ENCODE measurements around the gene SYPL1. TPM values are rescaled to one million over a fixed set of nuclear protein-coding genes. Genes with fewer than 3 reads are reported as not detected.

Gene SYPL1
- total RNA-seq, 1 donor from 2014 or later: 29.3 TPM

- intact Hi-C loops (cut with micrococcal nuclease): no loop called here
Measured at GRCh38 chr7:106122713-106123112, 10.6 kb upstream of the SYPL1 start.

DNA sequence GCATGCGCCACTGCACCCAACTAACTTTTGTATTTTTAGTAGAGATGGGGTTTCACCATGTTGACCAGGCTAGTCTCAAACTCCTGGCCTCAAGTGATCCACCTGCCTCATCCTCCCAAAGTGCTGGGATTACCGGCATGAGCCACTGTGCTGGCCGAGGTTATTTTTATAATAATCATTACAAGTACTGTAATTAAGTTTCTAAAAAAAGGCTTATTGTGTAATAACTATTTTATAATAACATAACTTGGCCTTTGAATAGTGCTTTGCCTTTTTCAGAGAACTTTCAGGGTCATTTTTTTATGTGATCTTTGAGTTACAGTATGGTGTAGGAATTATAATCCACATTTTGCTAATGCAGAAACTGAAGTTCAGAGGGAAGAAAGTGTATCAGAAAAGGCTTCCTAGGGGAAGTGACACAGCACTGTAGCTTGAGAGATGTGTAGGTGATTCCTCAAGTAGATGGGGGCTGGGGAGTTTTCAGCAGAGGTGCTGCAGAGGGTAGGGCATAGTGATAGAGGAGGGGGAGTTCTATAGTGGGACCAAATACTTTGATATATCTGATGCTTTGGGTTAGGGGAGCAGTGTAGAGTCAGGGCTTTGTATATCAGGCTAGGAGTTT lies 9.2 kb upstream of the SYPL1 start:
- intact Hi-C loops (cut with micrococcal nuclease): no loop called here

- intact Hi-C loops (cut with micrococcal nuclease): no loop called here
Measured at GRCh38 chr7:106120500-106120899, 8.4 kb upstream of the SYPL1 start.

DNA sequence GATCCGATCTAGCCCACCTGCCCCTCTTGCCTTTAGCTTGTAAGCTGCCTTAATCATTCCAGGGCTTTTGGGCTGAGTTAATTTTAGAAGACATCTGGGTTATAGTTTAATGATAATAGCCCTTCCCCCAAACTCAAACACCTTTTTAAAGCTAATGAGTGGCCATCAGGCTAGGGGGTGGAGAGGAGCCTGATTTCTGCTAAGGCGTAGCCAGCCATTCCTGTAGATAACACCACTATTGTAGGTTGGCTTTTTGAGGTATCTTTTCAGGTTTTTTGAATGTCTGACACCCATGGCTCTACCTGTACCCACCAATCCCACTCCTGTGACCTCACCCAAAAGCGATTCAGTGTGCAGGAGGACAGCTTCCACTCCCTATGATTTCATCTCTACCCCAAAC lies 7.6 kb upstream of the SYPL1 start:
- intact Hi-C loops (cut with micrococcal nuclease): no loop called here

- intact Hi-C loops (cut with micrococcal nuclease): no loop called here
Measured at GRCh38 chr7:106117786-106118544, 5.9 kb upstream of the SYPL1 start.

DNA sequence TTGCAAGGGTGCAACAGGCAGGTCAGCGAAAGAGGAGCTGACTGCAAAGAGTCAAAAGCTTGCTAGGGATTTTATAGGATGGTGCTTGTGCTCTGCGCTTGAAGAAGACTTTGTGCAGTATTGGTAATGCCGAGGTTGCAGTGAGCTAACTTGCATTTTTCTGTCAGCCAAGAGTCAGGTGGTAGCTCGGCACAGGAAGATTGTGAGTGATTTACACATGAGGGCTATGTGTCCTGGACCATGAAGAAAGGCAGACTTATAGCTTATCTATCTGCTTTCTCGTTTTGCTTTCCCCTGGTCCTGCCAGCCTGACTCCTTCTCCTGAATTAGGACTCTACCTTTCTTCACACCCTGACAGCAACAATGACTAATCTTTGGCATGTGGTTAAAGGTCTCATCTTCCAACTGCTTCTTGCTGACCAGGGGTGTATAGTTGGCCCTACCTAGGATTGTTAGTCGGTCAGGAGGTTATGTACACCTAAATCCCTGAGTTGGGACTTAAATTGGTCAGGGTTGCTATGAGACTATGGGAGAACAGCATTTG lies 4.1 kb upstream of the SYPL1 start:
- intact Hi-C loops (cut with micrococcal nuclease): no loop called here

DNA sequence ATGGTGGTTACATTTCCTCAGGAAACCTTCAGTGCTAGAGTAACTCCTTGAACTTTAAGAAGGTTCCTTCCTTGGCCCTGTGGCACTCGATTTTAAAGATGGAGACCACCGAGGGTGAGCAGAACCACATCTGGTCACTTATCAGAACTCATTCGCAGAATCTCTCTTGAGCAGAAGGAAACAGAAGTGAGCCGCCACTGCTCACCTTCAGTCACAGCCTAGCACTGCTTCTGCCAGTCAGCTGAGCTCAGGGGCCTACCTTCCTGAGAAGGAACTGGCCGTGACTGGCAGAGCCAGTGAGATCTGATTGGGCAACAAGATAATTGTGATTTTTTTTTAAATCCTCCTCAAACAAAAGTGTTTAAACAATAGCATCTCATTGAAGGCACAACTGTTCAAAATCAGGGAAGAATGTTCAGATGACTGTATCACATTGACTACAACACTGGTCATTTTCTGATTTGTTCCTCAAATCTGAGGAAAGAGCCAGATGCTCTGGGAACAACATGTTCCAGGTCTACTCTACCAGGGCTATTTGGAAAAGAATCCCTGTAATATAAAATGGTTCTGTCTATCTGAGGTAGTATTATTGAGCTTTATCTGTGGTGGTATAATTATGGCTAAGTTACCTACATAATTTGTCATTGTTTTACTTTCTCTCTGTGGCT lies 2.7 kb upstream of the SYPL1 start:
- intact Hi-C loops (cut with micrococcal nuclease): loop anchor here (5.0 kb wide), 2 partner anchors 1103 to 1158 kb away; partner anchors contain the start of gene KMT2E

DNA sequence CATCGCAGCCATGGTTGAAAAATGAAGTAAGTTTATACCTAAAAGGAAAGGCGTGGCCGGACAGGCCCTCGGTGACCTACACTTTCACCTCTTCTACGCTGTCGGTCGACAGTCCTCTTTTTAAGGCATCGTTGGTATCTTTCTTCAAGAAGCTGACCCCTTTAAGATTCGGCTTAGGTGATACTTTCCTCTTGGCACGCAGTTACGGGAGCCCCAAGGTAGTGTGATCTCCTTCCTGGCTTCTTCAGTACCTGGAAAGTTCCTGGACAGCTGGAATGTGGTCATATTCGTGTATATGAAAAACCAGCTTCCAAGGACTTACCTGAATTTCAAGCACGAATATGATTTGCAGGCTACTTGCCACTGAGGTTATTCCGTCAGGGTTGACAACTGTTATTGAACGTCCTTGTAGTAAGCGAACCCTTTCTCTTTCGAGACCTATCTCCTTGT lies 885 bp upstream of the SYPL1 start:
- intact Hi-C loops (cut with micrococcal nuclease): loop anchor here (1.0 to 5.0 kb wide), 11 partner anchors 41 to 1156 kb away; partner anchors contain the start of genes CCDC71L, KMT2E and RINT1

DNA sequence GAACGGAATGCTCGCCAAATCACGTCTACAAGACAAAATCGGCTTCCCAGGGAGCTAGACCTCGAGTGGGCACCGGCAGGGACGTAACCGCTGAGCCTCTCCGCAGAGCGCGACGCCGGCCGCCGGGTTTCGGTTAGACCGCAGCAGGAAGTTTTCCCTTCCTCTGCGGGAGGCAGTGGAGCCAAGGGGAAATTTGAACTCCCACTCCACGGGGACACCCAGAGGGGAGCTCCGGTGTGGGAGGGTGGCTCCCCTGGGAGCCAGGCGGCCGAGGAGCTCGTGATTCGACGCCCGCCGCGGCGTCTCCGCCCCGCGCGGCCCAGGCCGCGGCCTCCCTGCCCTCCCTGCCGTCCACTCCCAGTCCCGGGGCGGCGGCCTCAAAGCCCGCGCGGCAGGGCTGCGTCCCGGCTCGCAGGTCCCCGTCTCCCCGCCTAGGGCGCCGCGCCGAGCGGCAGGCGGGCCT lies 426 bp downstream of the SYPL1 start:
- intact Hi-C loops (cut with micrococcal nuclease): loop anchor here (1.0 to 5.0 kb wide), 17 partner anchors 8 to 1154 kb away; partner anchors contain the start of genes ATXN7L1, CCDC71L, KMT2E and RINT1

DNA sequence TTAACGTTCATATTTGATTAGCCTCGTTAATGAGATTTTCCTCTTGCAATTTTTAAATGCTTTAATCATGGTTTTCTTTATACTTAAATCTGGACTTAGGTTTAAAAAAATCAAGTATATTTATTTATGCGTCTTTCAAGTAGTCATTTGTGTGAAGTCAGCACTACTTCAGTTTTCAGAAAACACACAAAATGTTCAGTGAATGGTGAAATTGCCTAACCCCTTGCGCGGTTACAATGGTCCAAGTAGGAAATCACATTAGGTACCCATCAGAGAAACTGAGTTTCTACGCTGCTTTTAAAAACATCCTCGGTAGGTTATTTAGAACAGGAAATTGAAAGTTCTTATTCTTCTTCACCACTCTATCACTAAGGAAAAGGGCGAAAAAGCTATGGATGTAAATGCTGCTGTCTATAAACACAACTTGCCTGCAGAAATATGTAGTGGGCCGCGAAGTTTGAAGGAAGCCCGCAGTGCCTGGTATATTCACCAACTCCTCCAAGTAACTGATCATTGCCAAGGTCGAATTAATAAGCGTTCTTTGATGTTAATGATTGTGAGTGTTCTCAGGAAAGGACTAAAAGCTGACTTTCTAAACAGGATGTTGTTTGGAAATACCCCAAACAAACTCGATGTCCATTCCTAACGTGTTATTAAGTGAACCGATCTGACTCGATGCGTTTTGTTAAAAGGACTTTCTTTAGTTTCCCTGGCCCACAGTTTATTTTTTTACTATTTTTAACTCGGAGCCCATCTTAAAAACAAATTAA lies 1.0 kb downstream of the SYPL1 start:
- intact Hi-C loops (cut with micrococcal nuclease): loop anchor here (1.0 to 5.0 kb wide), 8 partner anchors 8 to 1154 kb away; partner anchors contain the start of genes ATXN7L1 and KMT2E

GRCh38 chr7:106110238-106110560 lies 1.9 kb downstream of the SYPL1 start:
- intact Hi-C loops (cut with micrococcal nuclease): loop anchor here (2.0 to 5.0 kb wide), 3 partner anchors 301 to 1153 kb away; partner anchors contain the start of gene KMT2E

- intact Hi-C loops (cut with micrococcal nuclease): loop anchor here (2.0 to 5.0 kb wide), 4 partner anchors 43 to 1152 kb away; partner anchors contain the start of gene KMT2E
Measured at GRCh38 chr7:106109521-106110237, 2.4 kb downstream of the SYPL1 start.

- intact Hi-C loops (cut with micrococcal nuclease): loop anchor here (2.0 kb wide), 1 partner anchor 44 kb away; no protein-coding TSS in a partner anchor
Measured at GRCh38 chr7:106108991-106109390, 3.1 kb downstream of the SYPL1 start.

- intact Hi-C loops (cut with micrococcal nuclease): no loop called here
Measured at GRCh38 chr7:106104721-106105260, 7.3 kb downstream of the SYPL1 start.

- intact Hi-C loops (cut with micrococcal nuclease): no loop called here
Measured at GRCh38 chr7:106102387-106102966, 9.6 kb downstream of the SYPL1 start.

DNA sequence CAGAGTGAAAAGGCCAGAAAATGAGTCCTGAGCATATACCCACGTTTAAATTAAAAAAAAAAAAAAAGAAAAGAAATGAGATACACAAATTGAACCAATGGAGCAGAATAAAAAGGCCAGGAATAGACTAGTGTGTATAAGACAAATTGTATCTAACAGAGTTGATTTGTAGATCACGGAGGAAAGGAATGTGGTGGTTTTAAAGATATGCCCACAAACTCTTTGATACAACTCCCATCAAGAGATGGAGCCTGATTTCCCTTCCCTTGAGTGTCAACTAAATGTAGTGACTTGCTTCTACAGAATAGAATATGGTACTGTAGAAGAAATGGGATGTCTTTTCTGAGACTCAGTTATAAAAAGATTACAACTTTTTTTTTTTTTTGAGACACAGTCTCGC lies 10.4 kb downstream of the SYPL1 start:
- intact Hi-C loops (cut with micrococcal nuclease): no loop called here

- intact Hi-C loops (cut with micrococcal nuclease): no loop called here
Measured at GRCh38 chr7:106100863-106101629, 11.1 kb downstream of the SYPL1 start.

GRCh38 chr7:106099539-106099938 lies 12.6 kb downstream of the SYPL1 start:
- intact Hi-C loops (cut with micrococcal nuclease): no loop called here

DNA sequence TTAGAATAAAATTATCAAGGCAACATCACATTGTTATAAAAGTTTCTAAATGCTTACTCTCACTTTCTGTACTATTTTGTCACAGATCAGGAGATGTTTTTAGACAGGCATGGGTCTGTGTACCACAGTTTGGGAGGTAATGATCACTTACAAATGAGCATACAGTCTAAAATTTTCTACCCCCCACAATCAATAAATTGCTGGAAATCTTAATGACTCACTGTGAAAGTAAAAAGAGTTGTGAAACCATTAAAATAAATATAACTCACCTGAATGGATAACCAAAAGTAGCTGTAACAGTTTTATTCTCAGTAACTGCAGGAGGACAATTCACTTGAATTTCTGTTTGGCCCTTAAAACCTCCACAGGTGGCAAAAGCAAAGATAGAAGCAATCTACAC lies 13.2 kb downstream of the SYPL1 start:
- intact Hi-C loops (cut with micrococcal nuclease): no loop called here
